HCT116 (cell line): ENCODE measurements around the gene NLN. TPM values are rescaled to one million over a fixed set of nuclear protein-coding genes. Genes with fewer than 3 reads are reported as not detected.

Experiments
- ATAC-seq: fragments of 200-7000 bp; cut with Tn5 transposase; 2 replicates; pipeline ENCODE4 v1.9.1; 2020; ENCODE audit warnings: mild to moderate bottlenecking, moderate library complexity
- BruUV-seq: library from RNA; stranded (reverse); fragments of 400-500 nt; replicated peaks from 2 replicates; lab custom pipeline; 2021; lab: Mats Ljungman, UMichigan
- CTCF ChIA-PET: fragments of 300-600 bp; sonication (Branson Sonifier 250); formaldehyde crosslinking; loops from one replicate; lab custom pipeline; 2021; ENCODE audit warnings: antibody characterized with exemption; lab: Charles Lee
- POLR2A ChIA-PET: fragments of 300-600, 350-600 bp; sonication (Branson Sonifier 250); formaldehyde crosslinking; loops from one replicate; lab custom pipeline; 2021; ENCODE audit warnings: antibody characterized with exemption; lab: Charles Lee
- RAD21 ChIA-PET, 2 experiments: fragments of 300-600 bp; sonication (Branson Sonifier 250); formaldehyde crosslinking; loops; one replicate each; lab custom pipeline; 2023; ENCODE audit warnings: low total read pairs in 2 of 2; ENCODE audit not compliant: uncharacterized antibody in 2 of 2, unreplicated experiment in 2 of 2, low non-redundant PET in 1 of 2; lab: Charles Lee
- DNase-seq: peaks from one replicate; pipeline ENCODE4 v3.0.0-alpha.2; 2010; ENCODE audit warnings: low read depth, low spot score
- H2AFZ ChIP-seq: fragments of 200-600 bp; shearing (Covaris generic), sonication (generic); 2 replicates; pipeline ENCODE4 v1.6.1; 2017; ENCODE audit warnings: low read depth, mixed run types, mixed read lengths, antibody characterized with exemption, low read length; ENCODE audit not compliant: poor library complexity, severe bottlenecking
- H3K27ac ChIP-seq: 2 replicates; pipeline ENCODE4 v1.5.1; 2012; ENCODE audit warnings: low read depth, low read length
- H3K27me3 ChIP-seq: fragments of 200-600 bp; sonication (generic); 2 replicates; pipeline ENCODE4 v1.6.1; 2016; ENCODE audit warnings: mixed run types, low read length, mixed read lengths; ENCODE audit not compliant: insufficient read depth
- H3K36me3 ChIP-seq, 2 experiments: fragments of 200-500 bp in 1 of 2; fragments of 200-600 bp in 1 of 2; sonication (Bioruptor generic) in 1 of 2; sonication (generic) in 1 of 2; 2 replicates each; pipeline versions ENCODE4 v1.5.1 to v1.6.1; 2014 to 2016; ENCODE audit warnings: low read length in 2 of 2, inconsistent platforms in 1 of 2, mixed read lengths in 1 of 2, mixed run types in 1 of 2; ENCODE audit not compliant: insufficient read depth in 2 of 2, control insufficient read depth in 1 of 2
- H3K4me1 ChIP-seq, 2 experiments: fragments of 200-600 bp in 1 of 2; sonication (generic) in 1 of 2; 2 replicates each; pipeline versions ENCODE4 v1.5.1 to v1.6.1; 2012 to 2017; ENCODE audit warnings: low read length in 2 of 2, inconsistent platforms in 1 of 2, mild to moderate bottlenecking in 1 of 2, mixed read lengths in 1 of 2, mixed run types in 1 of 2, moderate library complexity in 1 of 2; ENCODE audit not compliant: insufficient read depth in 2 of 2, control insufficient read depth in 1 of 2
- H3K4me2 ChIP-seq: fragments of 200-600 bp; sonication (generic); 2 replicates; pipeline ENCODE4 v1.6.1; 2017; ENCODE audit warnings: mixed run types, low read length, mixed read lengths
- H3K4me3 ChIP-seq, 2 experiments: fragments of 200-600 bp in 1 of 2; sonication (generic) in 1 of 2; replicated peaks in 1 of 2; 2 replicates each; pipeline ENCODE4 v1.5.1; 2011 to 2016; ENCODE audit warnings: low read length in 2 of 2, control low read depth in 1 of 2, low read depth in 1 of 2, mild to moderate bottlenecking in 1 of 2, mixed read lengths in 1 of 2, mixed run types in 1 of 2
- H3K79me2 ChIP-seq: fragments of 200-600 bp; sonication (generic); 2 replicates; pipeline ENCODE4 v1.6.1; 2017; ENCODE audit warnings: mild to moderate bottlenecking, mixed run types, low read length, moderate library complexity, mixed read lengths; ENCODE audit not compliant: insufficient read depth
- H3K9ac ChIP-seq: fragments of 200-600 bp; sonication (generic); 2 replicates; pipeline ENCODE4 v1.6.1; 2016; ENCODE audit warnings: low read length, mixed read lengths
- H3K9me2 ChIP-seq: fragments of 200-600 bp; sonication (generic), shearing (Covaris generic); 2 replicates; pipeline ENCODE4 v1.6.1; 2017; ENCODE audit warnings: mixed run types, mild to moderate bottlenecking, moderate library complexity; ENCODE audit not compliant: insufficient read depth
- H3K9me3 ChIP-seq, 2 experiments: fragments of 200-500 bp in 1 of 2; fragments of 200-600 bp in 1 of 2; sonication (Bioruptor generic) in 1 of 2; sonication (generic) in 1 of 2; 2 replicates each; pipeline ENCODE4 v1.6.1; 2014 to 2017; ENCODE audit warnings: low read length in 2 of 2, mixed read lengths in 2 of 2, inconsistent platforms in 1 of 2, low read depth in 1 of 2, mild to moderate bottlenecking in 1 of 2, mixed run types in 1 of 2, moderate library complexity in 1 of 2; ENCODE audit not compliant: control insufficient read depth in 1 of 2, insufficient read depth in 1 of 2
- H4K20me1 ChIP-seq: fragments of 200-600 bp; sonication (generic), shearing (Covaris generic); 2 replicates; pipeline ENCODE4 v1.6.1; 2017; ENCODE audit warnings: mixed run types, mild to moderate bottlenecking, moderate library complexity; ENCODE audit not compliant: insufficient read depth
- CBX3 ChIP-seq: IDR thresholded peaks from 2 replicates; pipeline ENCODE4 v1.6.1; 2012; ENCODE audit warnings: low read depth
- EZH2phosphoT487 ChIP-seq: fragments of 200-600 bp; IDR thresholded peaks from 2 replicates; pipeline ENCODE4 v1.6.1; 2018; ENCODE audit warnings: antibody characterized with exemption, borderline replicate concordance
- FOSL1 ChIP-seq: IDR thresholded peaks from 2 replicates; pipeline ENCODE4 v1.6.1; 2012; ENCODE audit warnings: low read depth
- JUND ChIP-seq: IDR thresholded peaks from 2 replicates; pipeline ENCODE4 v1.6.1; 2012
- POLR2AphosphoS5 ChIP-seq: IDR thresholded peaks from 2 replicates; pipeline ENCODE4 v1.6.1; 2011; ENCODE audit warnings: mild to moderate bottlenecking, low read depth, low read length, moderate library complexity
- SIN3A ChIP-seq: IDR thresholded peaks from 2 replicates; pipeline ENCODE4 v1.6.1; 2012; ENCODE audit warnings: low read depth
- SRF ChIP-seq: IDR thresholded peaks from 2 replicates; pipeline ENCODE4 v1.6.1; 2012; ENCODE audit warnings: low read depth
- ZNF274 ChIP-seq: fragments of 200-500 bp; sonication (Bioruptor generic); IDR thresholded peaks from 2 replicates; pipeline ENCODE4 v1.6.1; 2014; ENCODE audit warnings: mild to moderate bottlenecking, low read depth, low read length, inconsistent platforms
- intact Hi-C: fragments of 100-400 bp; cut with micrococcal nuclease; formaldehyde crosslinking; loops from 2 replicates; pipeline ENCODE4 v1.10.0; 2022
- total RNA-seq: library from RNA; stranded (reverse); gene quantifications from one replicate; pipeline ENCODE4 v1.2.1, GENCODE V29; 2021; ENCODE audit not compliant: unreplicated experiment
- TF ChIP-seq, protein P1 (sequence below): IDR thresholded peaks from 2 replicates; pipeline ENCODE4 v1.6.1; 2011; ENCODE audit warnings: mild to moderate bottlenecking, low read length, moderate library complexity; ENCODE audit not compliant: insufficient replicate concordance; ENCODE audit errors: extremely low read depth
- TF ChIP-seq, protein P2 (sequence below): IDR thresholded peaks from 2 replicates; pipeline ENCODE4 v1.6.1; 2012

Gene NLN
- total RNA-seq, 1 experiment from 2014 or later: 67.6 TPM

DNA sequence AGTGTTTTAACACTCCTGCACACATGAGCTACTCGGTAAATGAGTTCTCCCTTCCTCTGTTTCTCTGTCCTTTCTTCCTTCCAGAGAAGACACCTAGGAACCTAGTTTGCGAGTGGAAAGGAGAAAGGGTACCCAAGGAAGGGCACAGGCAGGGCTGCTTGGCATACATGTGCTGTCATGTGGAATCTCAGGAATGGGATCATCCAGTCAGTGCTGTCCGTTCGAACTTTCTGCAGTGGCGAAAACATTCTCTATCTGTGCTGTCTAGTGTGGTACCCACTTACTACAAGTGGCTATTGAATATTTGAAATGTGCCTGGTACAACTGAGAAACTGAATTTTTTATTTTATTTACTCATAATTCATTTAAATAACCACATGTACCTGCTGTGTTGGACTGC, 28.0 kb downstream of the NLN start:
- Histone ChIP-seq H3K9ac (no peak overlapping the region), H3K4me2 (no peak overlapping the region), H3K9me3 (no peaks in the 10 kb centered on the region), H3K9me2 (no peaks in the 10 kb centered on the region), H3K36me3 (no peaks in the 10 kb centered on the region), H3K79me2 (peaks cover 44% of the 10 kb centered on the region), H4K20me1 (no peaks in the 10 kb centered on the region; the same call in 1 of the 2 replicates), H3K4me3 (no peak overlapping the region), H3K27me3 (no peaks in the 10 kb centered on the region), H2AFZ (no peak overlapping the region), H3K27ac (no peak overlapping the region), H3K4me1 (no peaks in the 10 kb centered on the region)
- POLR2A ChIA-PET: no interaction called here
- CTCF ChIA-PET: no interaction called here
- no peak for DNase-seq
- no peak for ATAC-seq
- BruUV-seq: no TSS peak
- TF ChIP-seq, protein P1, sequence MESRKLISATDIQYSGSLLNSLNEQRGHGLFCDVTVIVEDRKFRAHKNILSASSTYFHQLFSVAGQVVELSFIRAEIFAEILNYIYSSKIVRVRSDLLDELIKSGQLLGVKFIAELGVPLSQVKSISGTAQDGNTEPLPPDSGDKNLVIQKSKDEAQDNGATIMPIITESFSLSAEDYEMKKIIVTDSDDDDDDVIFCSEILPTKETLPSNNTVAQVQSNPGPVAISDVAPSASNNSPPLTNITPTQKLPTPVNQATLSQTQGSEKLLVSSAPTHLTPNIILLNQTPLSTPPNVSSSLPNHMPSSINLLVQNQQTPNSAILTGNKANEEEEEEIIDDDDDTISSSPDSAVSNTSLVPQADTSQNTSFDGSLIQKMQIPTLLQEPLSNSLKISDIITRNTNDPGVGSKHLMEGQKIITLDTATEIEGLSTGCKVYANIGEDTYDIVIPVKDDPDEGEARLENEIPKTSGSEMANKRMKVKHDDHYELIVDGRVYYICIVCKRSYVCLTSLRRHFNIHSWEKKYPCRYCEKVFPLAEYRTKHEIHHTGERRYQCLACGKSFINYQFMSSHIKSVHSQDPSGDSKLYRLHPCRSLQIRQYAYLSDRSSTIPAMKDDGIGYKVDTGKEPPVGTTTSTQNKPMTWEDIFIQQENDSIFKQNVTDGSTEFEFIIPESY: no peak
- TF ChIP-seq JUND (no peak), POLR2AphosphoS5 (no peak), SRF (no peak), SIN3A (no peak), EZH2phosphoT487 (no peak), FOSL1 (no peak), ZNF274 (no peak), CBX3 (no peak)
- TF ChIP-seq, protein P2, sequence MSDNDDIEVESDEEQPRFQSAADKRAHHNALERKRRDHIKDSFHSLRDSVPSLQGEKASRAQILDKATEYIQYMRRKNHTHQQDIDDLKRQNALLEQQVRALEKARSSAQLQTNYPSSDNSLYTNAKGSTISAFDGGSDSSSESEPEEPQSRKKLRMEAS: no peak
- RAD21 ChIA-PET: no interaction called here
- intact Hi-C loops: loop anchor here (10.0 kb wide), 2 partner anchors 115 to 245 kb away; no protein-coding TSS in a partner anchor
